22Rv1 (cell line): ENCODE measurements around the gene MLYCD.

Experiments
- CTCF ChIP-seq: fragments of 450-650 bp; IDR thresholded peaks from 2 replicates; pipeline ENCODE4 v1.5.1; 2017; ENCODE audit warnings: mild to moderate bottlenecking
- ZFX ChIP-seq: fragments of 450-650 bp; IDR thresholded peaks from 2 replicates; pipeline ENCODE4 v1.6.1; 2017; ENCODE audit warnings: antibody characterized with exemption, borderline replicate concordance

- TF ChIP-seq CTCF, result no peak
- no peak for TF ChIP-seq ZFX
These were observed 34.2 kb downstream of the MLYCD start for GRCh38 chr16:83932955-83933673.
